ENCODE results near the gene RSPH9.
"Not testable (repeated sequence)": the region's sequence is repeated elsewhere in the genome, so short reads cannot be mapped to it uniquely, and the experiment has no call there.

The RSPH9 gene

GRCh38 chr6:43687079-43687436, 42.2 kb downstream of the RSPH9 start:
- no peak for DNase-seq (ENCODE audit: low spot score)

DNA sequence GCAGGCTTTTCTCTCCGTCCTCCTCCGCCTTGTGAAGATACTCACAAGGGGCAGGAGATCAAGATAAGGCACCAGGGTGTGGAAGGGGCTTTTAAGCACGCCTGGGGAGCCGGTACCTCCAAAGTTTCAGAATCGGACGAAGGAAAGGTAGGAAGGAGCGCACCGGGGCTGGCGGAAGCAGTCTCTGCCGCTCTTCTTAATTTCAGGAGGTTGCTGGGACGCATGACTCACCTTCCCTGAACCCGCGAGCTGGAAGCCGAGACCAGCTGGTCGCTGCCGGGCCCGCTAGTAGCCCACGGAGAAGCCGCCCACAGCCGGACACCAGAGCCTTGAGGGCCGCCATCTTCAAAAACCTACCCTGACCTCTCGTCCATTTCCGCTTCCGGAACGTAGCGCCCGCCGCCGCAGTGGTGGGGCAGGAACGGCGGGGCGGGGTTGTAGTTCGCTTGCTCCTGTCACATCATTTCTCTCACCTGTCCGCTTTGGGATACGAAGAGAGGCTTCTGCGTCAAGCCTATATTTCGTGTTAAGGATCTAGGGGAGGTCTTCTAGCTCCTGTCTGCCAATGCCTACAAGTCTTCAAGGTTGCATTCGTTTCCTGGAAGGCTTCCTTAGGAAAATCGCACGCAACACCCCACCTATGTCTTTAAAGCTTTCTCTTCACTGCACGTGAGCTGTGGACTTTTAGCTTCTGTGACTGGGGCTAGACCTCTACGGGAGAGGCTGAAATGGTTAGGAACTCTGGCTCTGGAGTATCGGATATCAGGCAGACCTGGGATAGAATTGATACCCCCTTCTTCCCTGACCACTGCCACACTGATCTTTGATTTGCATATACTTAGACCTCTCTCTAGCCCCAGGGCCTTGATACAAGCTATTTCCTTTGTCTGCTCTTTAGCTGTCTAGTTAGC, 42.9 kb downstream of the RSPH9 start, which contains the start of gene MRPS18A:
MRPS18A (minus strand) TSS at position 355 of the 911 bp plus-strand sequence; CDS start at position 343, 12 bp downstream.
- peak; percentile 86 for DNase-seq (ENCODE audit: low spot score)

- DNase-seq (ENCODE audit: low spot score): no peak
Observed at GRCh38 chr6:43689421-43689820, 44.6 kb downstream of the RSPH9 start.

- DNase-seq (ENCODE audit: low spot score): no peak
Observed at GRCh38 chr6:43695215-43695966, 50.6 kb downstream of the RSPH9 start.

DNA sequence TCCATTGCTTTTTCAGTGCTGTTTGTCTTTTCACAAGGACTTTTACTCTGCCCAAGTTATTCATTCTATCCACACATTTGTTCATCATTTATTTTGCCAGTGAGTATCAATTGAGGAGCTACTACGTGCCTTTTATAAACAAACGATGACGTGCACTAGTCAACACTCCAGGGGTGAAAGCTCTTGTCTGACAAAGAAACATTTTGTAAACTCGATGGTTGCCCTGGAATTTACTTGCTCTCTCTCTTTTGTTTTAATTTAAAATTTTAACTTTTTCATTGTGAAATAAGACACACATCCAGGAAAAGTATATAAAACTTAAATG, 51.1 kb downstream of the RSPH9 start:
- no peak for DNase-seq (ENCODE audit: low spot score)

- no peak for DNase-seq (ENCODE audit: low spot score)
Observed at GRCh38 chr6:43697421-43697820, 52.6 kb downstream of the RSPH9 start.

- DNase-seq (ENCODE audit: low spot score): no peak
Observed at GRCh38 chr6:43698584-43699349, 53.9 kb downstream of the RSPH9 start.

DNA sequence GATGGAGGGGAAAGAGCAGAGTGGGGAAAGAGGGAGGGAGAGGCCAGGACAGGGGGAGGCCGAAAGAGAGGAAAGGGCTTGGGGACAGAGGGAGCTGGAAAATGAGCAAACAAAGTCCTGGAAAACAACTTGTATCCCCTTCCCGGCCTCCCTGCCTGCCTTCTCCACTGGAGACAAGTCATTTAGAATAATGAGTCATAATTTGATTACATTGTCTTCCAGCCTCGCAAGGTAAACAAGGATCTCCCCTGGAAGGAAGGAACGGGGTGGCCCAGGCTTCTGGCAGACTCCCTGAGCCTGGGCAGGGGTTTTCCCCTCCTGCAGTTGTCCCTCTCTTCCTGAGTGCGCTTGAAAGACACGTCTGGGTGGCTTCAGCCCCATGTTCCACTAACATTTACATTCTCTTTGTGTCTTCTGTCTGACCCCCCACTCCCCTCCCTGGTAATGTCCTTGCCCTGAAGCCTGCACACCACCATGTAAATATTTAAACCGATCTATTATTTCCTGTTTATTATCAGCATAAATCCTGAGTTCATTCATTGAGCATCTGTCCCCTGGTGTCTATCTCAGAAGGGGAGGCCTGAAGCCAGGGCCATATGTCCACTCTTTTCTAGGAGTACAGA, 54.8 kb downstream of the RSPH9 start:
- no peak for DNase-seq (ENCODE audit: low spot score)

GRCh38 chr6:43700939-43701560, 56.2 kb downstream of the RSPH9 start:
- not testable (repeated sequence) for DNase-seq (ENCODE audit: low spot score)

- no peak for DNase-seq (ENCODE audit: low spot score)
Observed at GRCh38 chr6:43702171-43702533, 57.3 kb downstream of the RSPH9 start.

GRCh38 chr6:43702534-43703440, 58.0 kb downstream of the RSPH9 start:
- no peak for DNase-seq (ENCODE audit: low spot score)

DNA sequence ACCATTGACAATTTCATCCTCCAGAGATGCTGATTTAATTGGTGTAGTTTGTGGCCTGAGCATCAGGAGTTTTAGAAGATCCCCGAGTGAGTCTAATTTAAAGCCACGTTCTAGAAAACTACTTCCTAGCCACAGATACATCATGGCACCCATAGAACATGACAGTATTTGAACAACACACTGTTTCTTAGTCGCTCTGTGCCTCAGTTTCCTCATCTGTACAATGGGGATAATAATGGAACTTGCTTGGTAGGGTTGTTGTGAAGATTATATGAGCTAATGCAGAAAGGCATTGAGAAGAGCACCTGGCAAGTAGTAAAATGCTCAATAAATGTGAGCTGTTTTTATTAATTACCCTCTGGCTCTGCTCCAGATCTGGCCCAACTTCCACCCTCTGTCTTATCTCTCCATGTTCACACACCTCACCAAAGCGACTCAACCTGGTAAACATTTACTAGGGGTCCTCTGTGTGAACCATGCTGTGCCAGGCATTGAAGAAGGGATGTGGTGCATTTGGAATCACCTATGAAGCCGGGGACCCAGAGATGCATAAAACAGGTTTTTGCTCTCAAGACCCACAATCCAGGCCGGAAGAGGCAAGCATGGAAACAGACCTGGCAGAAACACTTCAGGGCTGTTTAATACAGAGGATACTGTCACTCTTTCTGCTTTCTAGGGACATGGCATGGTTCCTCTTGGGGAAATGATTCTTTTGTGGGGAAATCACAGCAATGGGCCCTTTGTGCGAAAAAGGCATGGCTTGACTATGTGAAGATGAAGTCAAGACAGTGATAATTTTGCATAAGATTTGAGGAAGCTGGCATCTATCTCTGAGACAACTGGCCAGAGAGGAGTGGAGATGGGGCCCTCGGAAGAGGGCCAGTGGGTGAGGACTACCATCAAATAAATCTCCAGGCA, 58.9 kb downstream of the RSPH9 start:
- DNase-seq (ENCODE audit: low spot score): no peak

GRCh38 chr6:43705996-43706395, 61.2 kb downstream of the RSPH9 start:
- no peak for DNase-seq (ENCODE audit: low spot score)

GRCh38 chr6:43706788-43707187, 62.0 kb downstream of the RSPH9 start:
- DNase-seq (ENCODE audit: low spot score): no peak

DNA sequence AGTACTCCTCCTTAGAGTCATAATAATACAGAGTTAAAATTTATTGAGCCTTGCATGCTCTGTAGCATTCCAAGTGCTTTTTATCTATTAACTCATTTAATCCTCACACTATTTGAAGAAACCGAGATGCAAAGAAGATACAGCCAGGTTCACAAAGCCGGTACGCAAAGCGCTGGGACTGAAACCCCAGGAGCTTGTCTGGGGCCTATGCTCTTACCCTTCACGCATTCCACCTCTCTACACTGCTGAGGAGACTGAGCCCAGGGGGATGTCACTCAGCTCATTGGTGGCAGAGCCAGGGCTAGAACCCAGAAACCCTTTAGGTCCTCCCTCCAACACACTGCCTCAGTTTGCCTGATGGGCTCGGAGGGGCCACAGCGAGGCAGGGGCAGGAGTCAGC, 62.4 kb downstream of the RSPH9 start:
- no peak for DNase-seq (ENCODE audit: low spot score)

DNA sequence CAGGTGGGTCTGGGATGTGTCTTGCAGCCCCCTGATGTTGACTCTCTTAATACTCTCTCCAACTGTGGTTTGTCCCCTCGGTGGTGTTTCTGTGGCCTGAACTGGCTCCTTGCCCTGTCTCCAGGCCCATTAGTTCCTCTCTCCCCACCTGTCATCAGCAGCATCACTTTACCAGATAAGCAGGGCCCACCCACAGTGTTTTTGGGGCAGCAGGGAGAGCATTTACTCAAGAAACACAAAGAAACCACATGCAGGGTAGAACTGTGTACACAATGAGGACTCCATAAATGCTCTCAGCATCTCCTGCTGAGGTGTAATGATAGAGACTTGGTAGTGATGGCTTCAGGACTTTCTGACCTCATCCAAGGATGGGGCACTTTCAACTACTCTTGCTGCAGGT, 62.9 kb downstream of the RSPH9 start:
- no peak for DNase-seq (ENCODE audit: low spot score)

- DNase-seq (ENCODE audit: low spot score): peak; percentile 49
Observed at GRCh38 chr6:43708860-43709653, 64.2 kb downstream of the RSPH9 start.

DNA sequence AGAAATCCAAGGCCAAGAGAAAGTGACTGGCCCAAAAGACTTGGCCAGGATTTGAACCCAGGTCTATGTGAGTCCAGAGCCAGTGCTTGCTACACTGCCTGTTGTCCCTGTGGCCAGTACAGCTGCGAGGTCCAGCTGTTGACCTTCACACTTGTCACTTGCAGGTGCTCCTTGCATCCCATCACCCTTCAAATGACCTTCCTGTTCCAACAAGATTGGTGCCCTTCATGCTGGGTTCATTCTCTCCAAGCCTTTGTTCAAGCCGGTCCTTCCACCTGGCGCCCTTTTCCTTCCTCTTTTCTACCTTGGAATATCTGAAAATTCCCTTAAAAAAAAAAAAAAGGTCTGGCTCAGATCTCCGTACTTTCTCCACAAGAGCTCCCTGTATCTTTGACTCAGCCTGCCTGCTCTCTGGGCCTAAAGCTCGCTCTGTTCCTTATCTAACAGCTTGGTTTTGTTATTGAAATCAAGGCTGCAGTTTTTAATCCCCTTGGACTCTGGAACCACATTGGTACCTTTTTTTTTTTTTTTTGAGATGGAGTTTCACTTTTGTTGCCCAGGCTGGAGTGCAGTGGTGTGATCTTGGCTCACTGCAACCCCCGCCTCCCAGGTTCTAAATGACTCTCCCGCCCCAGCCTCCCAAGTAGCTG, 64.9 kb downstream of the RSPH9 start:
- no peak for DNase-seq (ENCODE audit: low spot score)
